Fibroblast of lung (primary cell): ENCODE results near the gene KHK. TPM values are rescaled to one million over a fixed set of nuclear protein-coding genes. Genes with fewer than 3 reads are reported as not detected.

Source experiments
- DNase-seq, 2 donors: peaks; one replicate each; pipeline versions ENCODE4 v3.0.0 to v3.0.0-alpha.2; 2010; ENCODE audit warnings: low read depth in 2 of 2
- H2AFZ ChIP-seq: 2 replicates; pipeline ENCODE4 v1.5.1; 2012; ENCODE audit warnings: low read length, control low read depth, inconsistent platforms
- H3K27ac ChIP-seq: 2 replicates; pipeline ENCODE4 v1.5.1; 2011; ENCODE audit warnings: low read length, control low read depth; ENCODE audit not compliant: insufficient read depth
- H3K27me3 ChIP-seq: 2 replicates; pipeline ENCODE4 v1.5.1; 2011; ENCODE audit warnings: mild to moderate bottlenecking, low read length; ENCODE audit not compliant: control insufficient read depth, insufficient read depth
- H3K36me3 ChIP-seq: 2 replicates; pipeline ENCODE4 v1.5.1; 2011; ENCODE audit warnings: low read length; ENCODE audit not compliant: control insufficient read depth, insufficient read depth
- H3K4me1 ChIP-seq: 2 replicates; pipeline ENCODE4 v1.5.1; 2011; ENCODE audit warnings: low read length; ENCODE audit not compliant: control insufficient read depth, insufficient read depth; ENCODE audit errors: extremely low read depth
- H3K4me2 ChIP-seq: 2 replicates; pipeline ENCODE4 v1.5.1; 2011; ENCODE audit warnings: low read length, control low read depth; ENCODE audit not compliant: insufficient read depth; ENCODE audit errors: extremely low read depth
- H3K4me3 ChIP-seq, 4 experiments: fragments of 200-600 bp in 1 of 4; sonication (generic) in 1 of 4; replicated peaks in 1 of 4; 2 replicates each; pipeline ENCODE4 v1.5.1; 2011 to 2016; ENCODE audit warnings: low read length in 4 of 4, low read depth in 3 of 4, mild to moderate bottlenecking in 3 of 4, control low read depth in 2 of 4, inconsistent platforms in 1 of 4, mixed read lengths in 1 of 4; ENCODE audit not compliant: insufficient read depth in 1 of 4; ENCODE audit errors: control extremely low read depth in 1 of 4
- H3K79me2 ChIP-seq: 2 replicates; pipeline ENCODE4 v1.5.1; 2012; ENCODE audit warnings: mild to moderate bottlenecking, low read length, inconsistent platforms; ENCODE audit not compliant: control insufficient read depth, insufficient read depth
- H3K9ac ChIP-seq: 2 replicates; pipeline ENCODE4 v1.5.1; 2011; ENCODE audit warnings: mild to moderate bottlenecking, low read length, control low read depth; ENCODE audit not compliant: insufficient read depth
- H3K9me3 ChIP-seq: 2 replicates; pipeline ENCODE4 v1.5.1; 2012; ENCODE audit warnings: low read depth, low read length; ENCODE audit not compliant: control insufficient read depth, insufficient read depth
- H4K20me1 ChIP-seq: 2 replicates; pipeline ENCODE4 v1.5.1; 2011; ENCODE audit warnings: low read length; ENCODE audit not compliant: control insufficient read depth, insufficient read depth; ENCODE audit errors: extremely low read depth
- CTCF ChIP-seq, 2 donors: IDR thresholded peaks in 1 of 2; conservative IDR thresholded peaks in 1 of 2; 1 replicate in 1 of 2; 2 replicates in 1 of 2; pipeline ENCODE4 v1.5.1; 2011 to 2012; ENCODE audit warnings: low read length in 2 of 2, control low read depth in 1 of 2, inconsistent platforms in 1 of 2, low read depth in 1 of 2, mild to moderate bottlenecking in 1 of 2
- EZH2 ChIP-seq: IDR thresholded peaks from 2 replicates; pipeline ENCODE4 v1.5.1; 2012; ENCODE audit warnings: low read length, control low read depth, mild to moderate bottlenecking; ENCODE audit errors: missing control alignments
- polyA plus RNA-seq, 2 donors: library from polyadenylated mRNA; depleted of rRNA in 1 of 2; stranded (reverse) in 1 of 2; unstranded in 1 of 2; fragments of >200 nt; gene quantifications; 2 replicates each; pipeline ENCODE4 v1.2.1, GENCODE V29; 2011 to 2012; ENCODE audit warnings: missing spikeins in 1 of 2
- total RNA-seq: library from RNA; depleted of rRNA; stranded (reverse); fragments of >200 nt; gene quantifications from 2 replicates; pipeline ENCODE4 v1.2.1, GENCODE V29; 2014

KHK gene
- total and polyA plus RNA-seq, 2 donors (not counting 1 experiment from before 2014, with no cell fraction given): 0.17 to 1.3 TPM

GRCh38 chr2:27092696-27093429 is 6.3 kb downstream of the KHK start:
- Histone ChIP-seq H3K36me3 (no peaks in the 10 kb centered on the region), H3K4me3 (no peak overlapping the region), H3K27ac (no peak overlapping the region), H4K20me1 (no peaks in the 10 kb centered on the region), H3K9ac (no peak overlapping the region), H3K79me2 (no peaks in the 10 kb centered on the region), H2AFZ (no peak overlapping the region), H3K4me2 (no peak overlapping the region), H3K4me1 (no peaks in the 10 kb centered on the region), H3K9me3 (no peaks in the 10 kb centered on the region), H3K27me3 (no peaks in the 10 kb centered on the region)
- no peak for DNase-seq
- TF ChIP-seq EZH2 (no peak), CTCF (conservative IDR thresholded peaks at IDR 0.05 in 1 of 2, IDR thresholded peaks at IDR 0.05 in 1 of 2; ENCODE audit: low read depth in 1 of 2, low read length in 2 of 2) (no peak)

- no peak for DNase-seq
- H3K9ac ChIP-seq: no peak overlapping the region
- no peak overlapping the region for H3K4me2 ChIP-seq
- no peaks in the 10 kb centered on the region for H3K36me3 ChIP-seq
- H3K27ac ChIP-seq: no peak overlapping the region
- H3K4me1 ChIP-seq: no peaks in the 10 kb centered on the region
- H3K4me3 ChIP-seq: no peak overlapping the region
- no peak overlapping the region for H2AFZ ChIP-seq
- H3K79me2 ChIP-seq: no peaks in the 10 kb centered on the region
- no peaks in the 10 kb centered on the region for H4K20me1 ChIP-seq
- no peaks in the 10 kb centered on the region for H3K9me3 ChIP-seq
- no peak for TF ChIP-seq EZH2
- no peak for TF ChIP-seq CTCF (conservative IDR thresholded peaks at IDR 0.05 in 1 of 2, IDR thresholded peaks at IDR 0.05 in 1 of 2; ENCODE audit: low read depth in 1 of 2, low read length in 2 of 2)
- H3K27me3 ChIP-seq: no peaks in the 10 kb centered on the region
Measured at GRCh38 chr2:27093430-27094352, 7.1 kb downstream of the KHK start.

- no peak overlapping the region for H2AFZ ChIP-seq
- no peaks in the 10 kb centered on the region for H4K20me1 ChIP-seq
- no peaks in the 10 kb centered on the region for H3K9me3 ChIP-seq
- H3K4me2 ChIP-seq: no peak overlapping the region
- no peaks in the 10 kb centered on the region for H3K27me3 ChIP-seq
- no peak overlapping the region for H3K27ac ChIP-seq
- no peaks in the 10 kb centered on the region for H3K36me3 ChIP-seq
- no peak overlapping the region for H3K4me3 ChIP-seq
- no peaks in the 10 kb centered on the region for H3K79me2 ChIP-seq
- no peak overlapping the region for H3K9ac ChIP-seq
- no peak for DNase-seq
- no peaks in the 10 kb centered on the region for H3K4me1 ChIP-seq
- TF ChIP-seq EZH2 (no peak), CTCF (conservative IDR thresholded peaks at IDR 0.05 in 1 of 2, IDR thresholded peaks at IDR 0.05 in 1 of 2; ENCODE audit: low read depth in 1 of 2, low read length in 2 of 2) (no peak)
Measured at GRCh38 chr2:27094353-27094984, 7.9 kb downstream of the KHK start.
